Activated T-cell treated with anti-CD3 and anti-CD28 coated beads, Interleukin-2, amount 50 U/mL, for 72 hours (primary cell): ENCODE measurements around the gene C12orf76. TPM values are rescaled to one million over a fixed set of nuclear protein-coding genes. Genes with fewer than 3 reads are reported as not detected.
A peak's percentile ranks its signal among the peaks of the same experiment; 100 is the strongest.
"Not testable (repeated sequence)": the region's sequence is repeated elsewhere in the genome, so short reads cannot be mapped to it uniquely, and the experiment has no call there.

Experiments used
- ATAC-seq, 2 donors: fragments of 150-1000 bp; cut with Tn5 transposase; replicated peaks in 1 of 2; 2 replicates each; pipeline ENCODE4 v1.10.0; 2021; ENCODE audit warnings: moderate library complexity in 2 of 2, mild to moderate bottlenecking in 1 of 2
- DNase-seq, 2 donors: peaks; one replicate each; pipeline ENCODE4 v3.0.0; 2021 to 2022; ENCODE audit warnings: mixed read lengths in 1 of 2
- H3K27ac Mint-ChIP-seq: one replicate; pipeline ENCODE4 v1.8.0; 2022; ENCODE audit warnings: mild to moderate bottlenecking, moderate library complexity, mixed read lengths
- H3K27me3 Mint-ChIP-seq: one replicate; pipeline ENCODE4 v1.8.0; 2022; ENCODE audit warnings: low read depth, mixed read lengths
- H3K36me3 Mint-ChIP-seq, 2 donors: one replicate each; pipeline ENCODE4 v1.8.0; 2022; ENCODE audit warnings: mixed read lengths in 2 of 2, mild to moderate bottlenecking in 1 of 2; ENCODE audit not compliant: insufficient read depth in 2 of 2
- H3K4me1 Mint-ChIP-seq: one replicate; pipeline ENCODE4 v1.8.0; 2022; ENCODE audit warnings: low read depth, mixed read lengths
- H3K4me3 Mint-ChIP-seq, 2 donors: one replicate each; pipeline ENCODE4 v1.8.0; 2022; ENCODE audit warnings: mild to moderate bottlenecking in 2 of 2, mixed read lengths in 2 of 2, moderate library complexity in 2 of 2
- H3K9me3 Mint-ChIP-seq, 2 donors: one replicate each; pipeline ENCODE4 v1.8.0; 2022; ENCODE audit warnings: mixed read lengths in 2 of 2
- total RNA-seq, 2 donors: library from RNA; stranded (reverse); gene quantifications; one replicate each; pipeline ENCODE4 v1.2.3, GENCODE V29; 2022

The C12orf76 gene, protein sequence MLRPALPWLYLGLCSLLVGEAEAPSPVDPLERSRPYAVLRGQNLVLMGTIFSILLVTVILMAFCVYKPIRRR
- 10 to 100 TPM; 16.9 to 19.0 TPM for total RNA-seq

DNA sequence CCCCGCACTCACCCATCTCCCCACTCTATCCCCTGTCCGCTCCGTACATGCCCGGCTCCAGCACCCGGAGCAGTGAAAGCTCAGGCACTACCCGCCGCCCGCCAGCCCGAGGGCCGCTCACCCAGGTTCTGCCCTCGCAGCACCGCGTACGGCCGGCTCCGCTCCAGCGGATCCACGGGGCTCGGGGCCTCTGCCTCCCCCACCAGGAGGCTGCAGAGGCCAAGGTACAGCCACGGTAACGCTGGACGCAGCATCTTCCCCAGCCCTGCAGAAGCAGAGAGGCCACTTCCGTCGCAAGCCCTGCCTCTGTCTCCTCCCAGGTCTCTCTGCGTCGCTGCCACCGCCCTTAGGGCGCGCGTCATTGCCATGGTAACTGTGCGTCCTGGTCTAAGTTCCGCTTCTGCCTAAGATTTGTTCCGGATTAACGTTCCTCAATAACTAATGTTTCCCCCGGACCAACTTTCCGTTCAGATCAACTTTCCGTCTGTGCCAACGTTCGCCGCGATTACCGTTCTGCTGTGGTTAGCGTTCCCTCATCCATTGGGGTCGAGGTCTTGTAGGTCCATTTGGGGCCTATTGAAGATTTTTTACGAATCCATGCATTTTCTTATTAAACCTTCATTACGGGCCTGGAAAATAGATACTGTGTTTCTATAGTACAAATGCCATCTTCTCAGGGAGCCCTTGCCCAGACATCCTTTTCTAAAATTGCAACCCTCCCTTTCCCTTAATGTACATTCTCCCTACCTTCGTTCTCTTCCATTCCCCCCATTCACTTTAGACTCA, at the start of gene C12orf76:
TSS of gene C12orf76 (minus strand) at position 281 of the 786 bp plus-strand sequence. CDS start at position 254, 27 bp downstream.
- Mint-ChIP-seq H3K36me3 (no peaks in the 10 kb centered on the region), H3K9me3 (no peaks in the 10 kb centered on the region), H3K4me1 (peaks cover 47% of the 10 kb centered on the region), H3K27ac (peak within 1 kb of the TSS; percentile 72), H3K27me3 (no peaks in the 10 kb centered on the region), H3K4me3 (peak within 1 kb of the TSS; percentile 92)
- ATAC-seq (peak; percentile 100), DNase-seq (peak; percentile 92 to 93)

DNA sequence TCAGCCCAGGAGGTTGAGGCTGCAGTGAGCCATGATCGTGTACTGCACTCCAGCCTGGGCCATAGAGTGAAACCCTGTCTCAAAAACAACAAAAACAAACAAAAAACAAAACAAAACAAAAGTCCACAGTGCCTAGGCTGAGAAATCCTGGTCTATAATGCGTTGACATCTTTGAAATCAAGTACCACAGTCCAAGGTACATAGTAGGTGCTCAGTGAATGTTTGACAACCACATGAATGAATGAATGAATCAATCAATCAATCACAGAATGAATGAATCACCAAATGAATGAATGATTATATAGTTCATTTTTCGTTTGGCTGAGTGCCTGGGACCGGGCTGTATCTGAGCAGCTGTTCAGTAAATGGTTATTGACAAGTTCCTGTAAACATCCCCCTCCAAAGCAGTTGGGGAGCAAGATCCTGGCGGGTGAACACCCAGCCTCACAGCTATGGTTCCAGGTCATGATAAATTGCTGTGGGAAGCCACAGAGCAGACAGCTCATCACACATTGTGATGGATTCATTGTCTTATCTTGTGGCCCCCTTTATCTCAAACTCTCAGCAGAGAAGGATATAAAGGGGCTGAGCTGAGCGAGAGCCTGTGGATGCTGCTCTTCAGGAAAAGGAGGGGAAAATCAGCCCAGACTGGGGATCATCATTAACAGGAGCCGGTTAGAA, 45.4 kb upstream of the C12orf76 start:
- Mint-ChIP-seq H3K4me1 (no peaks in the 10 kb centered on the region), H3K27ac (no peak overlapping the region), H3K36me3 (no peaks in the 10 kb centered on the region), H3K4me3 (no peak overlapping the region), H3K9me3 (no peaks in the 10 kb centered on the region), H3K27me3 (peaks cover 27% of the 10 kb centered on the region)
- DNase-seq (no peak), ATAC-seq (no peak)

DNA sequence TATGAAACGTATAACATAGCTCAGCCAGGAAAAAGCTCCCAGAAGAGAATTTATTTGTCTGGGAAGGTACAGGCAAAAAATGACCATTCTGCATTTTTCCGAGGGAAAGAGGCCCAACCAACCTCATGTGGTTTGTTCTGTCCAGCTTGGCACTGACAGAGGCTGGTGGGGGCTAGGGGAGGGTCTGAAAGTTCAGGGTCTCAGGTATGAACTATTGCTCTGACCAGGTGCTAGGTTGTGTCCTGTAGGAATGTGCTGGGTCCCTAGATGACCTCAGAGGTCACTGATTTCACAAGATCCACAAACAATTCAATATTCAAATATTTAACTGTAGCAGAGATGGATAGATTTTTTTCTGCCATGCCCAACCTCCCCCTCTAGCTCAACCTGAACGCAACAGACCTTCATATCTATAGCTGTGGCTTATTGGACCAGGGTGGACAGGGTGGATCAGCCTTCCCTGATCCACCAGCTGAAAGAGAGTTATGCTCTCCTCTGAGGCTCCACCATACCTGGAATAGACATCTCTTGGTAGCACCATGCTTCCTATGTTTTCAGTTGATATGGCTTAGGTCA, 42.9 kb upstream of the C12orf76 start:
- Mint-ChIP-seq H3K27me3 (peaks cover 29% of the 10 kb centered on the region), H3K36me3 (no peaks in the 10 kb centered on the region), H3K4me3 (no peak overlapping the region), H3K9me3 (no peaks in the 10 kb centered on the region), H3K27ac (no peak overlapping the region), H3K4me1 (no peaks in the 10 kb centered on the region)
- DNase-seq (no peak), ATAC-seq (no peak)

DNA sequence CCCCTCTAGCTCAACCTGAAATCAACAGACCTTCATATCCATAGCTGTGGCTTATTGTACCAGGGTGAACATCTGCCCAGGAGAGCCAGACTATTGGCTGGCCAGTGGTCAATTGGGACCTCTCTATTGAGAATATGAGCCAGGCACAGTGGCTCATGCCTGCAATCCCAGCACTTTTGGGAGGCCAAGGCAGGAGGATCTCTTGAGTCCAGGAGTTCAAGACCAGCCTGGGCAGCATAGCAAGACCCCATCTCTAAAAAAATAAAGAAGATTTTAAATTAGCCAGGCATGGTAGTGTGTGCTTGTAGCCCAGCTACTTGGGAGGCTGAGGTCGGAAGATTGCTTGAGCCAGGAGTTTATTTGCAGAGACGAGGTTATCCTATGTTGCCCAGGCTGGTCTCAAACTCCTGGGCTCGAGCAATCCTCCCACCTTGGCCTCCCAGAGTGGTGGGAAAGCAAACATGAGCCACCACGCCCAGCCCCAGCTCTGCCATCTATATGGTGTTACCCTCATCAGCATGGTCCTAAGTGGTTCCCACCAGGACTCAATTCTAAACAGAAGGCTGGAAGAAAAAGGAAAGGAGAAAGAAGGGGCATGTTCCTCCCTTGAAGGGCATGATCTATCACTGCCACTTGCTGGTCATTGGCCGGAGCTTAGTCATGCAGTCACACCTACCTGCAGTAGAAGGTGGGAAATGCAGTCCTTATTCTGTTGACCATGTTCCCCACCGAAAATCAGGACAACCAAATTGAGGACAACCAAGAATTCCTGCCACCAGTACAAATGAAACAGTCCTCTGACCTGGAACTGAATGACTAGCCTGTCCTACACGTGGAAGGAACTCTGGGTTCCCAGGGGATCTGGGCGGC, 42.2 kb upstream of the C12orf76 start:
- ATAC-seq = no peak
- DNase-seq = no peak
- no peaks in the 10 kb centered on the region for H3K4me1 Mint-ChIP-seq
- no peaks in the 10 kb centered on the region for H3K36me3 Mint-ChIP-seq
- H3K27me3 Mint-ChIP-seq = peaks cover 29% of the 10 kb centered on the region
- no peak overlapping the region for H3K4me3 Mint-ChIP-seq
- H3K9me3 Mint-ChIP-seq = no peaks in the 10 kb centered on the region
- H3K27ac Mint-ChIP-seq = no peak overlapping the region

DNA sequence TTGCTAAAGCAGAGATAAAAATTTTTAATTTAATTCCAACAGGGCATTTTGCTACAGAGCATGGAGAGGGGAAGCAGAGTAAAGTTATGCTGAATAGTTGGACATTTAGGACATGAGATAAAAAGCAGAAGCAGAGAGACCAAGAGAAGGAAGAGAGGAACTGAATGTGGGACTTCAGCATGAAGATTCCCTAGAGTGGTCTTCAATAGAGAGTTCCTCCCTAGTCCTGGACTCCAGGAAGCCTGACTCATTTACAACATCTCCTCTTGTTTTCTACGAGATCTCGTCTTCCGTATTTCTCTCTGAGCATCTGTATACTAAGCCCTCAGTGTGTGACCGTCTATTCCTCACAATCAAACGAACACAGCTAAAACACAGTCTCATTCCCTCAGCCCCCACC, 40.6 kb upstream of the C12orf76 start:
- peaks cover 22% of the 10 kb centered on the region for H3K27me3 Mint-ChIP-seq
- no peak for DNase-seq
- H3K4me1 Mint-ChIP-seq = no peaks in the 10 kb centered on the region
- H3K36me3 Mint-ChIP-seq = no peaks in the 10 kb centered on the region
- H3K4me3 Mint-ChIP-seq = no peak overlapping the region
- no peak for ATAC-seq
- no peaks in the 10 kb centered on the region for H3K9me3 Mint-ChIP-seq
- no peak overlapping the region for H3K27ac Mint-ChIP-seq

DNA sequence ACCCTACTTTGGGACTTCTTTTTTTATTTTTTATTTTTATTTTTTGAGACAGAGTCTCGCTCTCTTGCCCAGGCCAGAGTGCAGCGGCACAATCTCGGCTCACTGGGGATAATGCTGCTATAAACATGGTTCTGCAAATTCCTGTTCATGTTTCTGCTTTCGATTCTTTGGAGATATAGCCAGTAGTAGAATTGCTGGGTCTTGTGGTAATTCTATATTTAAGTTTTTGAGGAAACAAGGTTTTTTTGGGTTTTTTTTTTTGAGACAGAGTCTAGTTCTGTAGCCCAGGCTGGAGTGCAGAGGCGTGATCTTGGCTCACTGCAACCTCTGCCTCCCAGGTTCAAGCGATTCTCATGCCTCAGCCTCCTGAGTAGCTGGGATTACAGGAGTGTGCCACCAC, 39.9 kb upstream of the C12orf76 start:
- H3K36me3 Mint-ChIP-seq, H3K9me3 Mint-ChIP-seq, H3K27ac Mint-ChIP-seq, DNase-seq, H3K4me3 Mint-ChIP-seq, H3K4me1 Mint-ChIP-seq, ATAC-seq: not testable (repeated sequence)
- peaks cover 21% of the 10 kb centered on the region for H3K27me3 Mint-ChIP-seq

DNA sequence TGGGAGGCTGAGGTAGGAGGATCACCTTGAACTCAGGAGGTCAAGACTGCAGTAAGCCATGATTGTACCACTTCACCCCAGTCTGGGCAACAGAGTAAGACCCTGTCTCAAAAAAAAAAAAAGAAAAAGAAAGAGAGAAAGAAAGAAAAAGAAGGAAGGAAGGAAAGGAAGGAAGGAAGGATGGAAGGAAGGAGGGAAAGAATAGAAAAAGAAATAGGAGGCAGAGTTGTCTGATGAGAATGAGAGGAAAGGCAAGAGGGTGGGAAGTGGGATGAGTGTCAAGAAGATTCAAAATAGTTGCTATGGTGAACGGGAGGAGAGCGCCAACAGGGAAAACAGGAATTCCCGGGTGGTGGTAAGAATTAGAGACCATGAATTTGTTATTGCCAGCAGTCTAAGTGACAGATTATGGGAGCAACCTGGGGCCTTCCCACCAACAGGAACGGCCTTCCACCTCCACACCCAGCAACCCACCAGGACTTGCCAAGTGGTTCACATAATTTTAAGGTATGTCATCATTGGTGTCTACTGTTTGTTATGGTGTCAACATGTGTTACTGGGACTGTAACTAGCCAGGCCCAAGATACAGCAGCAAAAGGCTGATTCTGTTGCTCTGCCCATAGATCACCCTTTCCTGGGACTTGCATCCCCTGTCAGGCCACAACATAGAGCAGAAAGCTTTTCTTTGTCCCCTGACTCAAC, 36.1 kb upstream of the C12orf76 start:
- H3K36me3 Mint-ChIP-seq = peaks cover 3 to 4% of the 10 kb centered on the region in 2 donors
- H3K4me1 Mint-ChIP-seq = peaks cover 15% of the 10 kb centered on the region
- no peak for DNase-seq
- ATAC-seq = no peak
- peaks cover 9% of the 10 kb centered on the region for H3K27me3 Mint-ChIP-seq
- no peak overlapping the region for H3K4me3 Mint-ChIP-seq
- peaks cover 3% of the 10 kb centered on the region in 2 donors for H3K9me3 Mint-ChIP-seq
- no peak overlapping the region for H3K27ac Mint-ChIP-seq

DNA sequence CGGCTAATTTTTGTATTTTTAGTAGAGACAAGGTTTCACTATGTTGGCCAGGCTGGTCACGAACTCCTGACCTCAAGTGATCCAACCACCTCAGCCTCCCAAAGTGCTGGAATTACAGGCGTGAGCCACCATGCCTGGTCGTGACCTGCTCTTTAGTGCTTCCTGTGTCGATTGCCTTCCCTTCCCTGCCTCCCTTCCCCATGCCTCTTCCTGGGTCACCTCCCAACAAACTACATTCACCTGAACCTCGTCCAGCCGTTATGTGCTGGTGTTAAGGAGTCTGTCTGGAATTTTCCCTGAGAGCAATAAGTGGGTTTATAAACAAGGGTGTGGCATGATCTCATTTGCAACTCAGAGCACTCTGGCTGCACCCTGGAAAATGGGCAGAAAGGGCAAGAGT, 32.1 kb upstream of the C12orf76 start:
- no peak overlapping the region for H3K4me3 Mint-ChIP-seq
- H3K27ac Mint-ChIP-seq = peak overlapping the region; percentile 68
- ATAC-seq = no peak
- no peaks in the 10 kb centered on the region for H3K27me3 Mint-ChIP-seq
- H3K9me3 Mint-ChIP-seq = peaks cover 3% of the 10 kb centered on the region in 2 donors
- H3K4me1 Mint-ChIP-seq = peaks cover 40% of the 10 kb centered on the region
- DNase-seq = no peak
- H3K36me3 Mint-ChIP-seq = peaks cover 3 to 4% of the 10 kb centered on the region in 2 donors

DNA sequence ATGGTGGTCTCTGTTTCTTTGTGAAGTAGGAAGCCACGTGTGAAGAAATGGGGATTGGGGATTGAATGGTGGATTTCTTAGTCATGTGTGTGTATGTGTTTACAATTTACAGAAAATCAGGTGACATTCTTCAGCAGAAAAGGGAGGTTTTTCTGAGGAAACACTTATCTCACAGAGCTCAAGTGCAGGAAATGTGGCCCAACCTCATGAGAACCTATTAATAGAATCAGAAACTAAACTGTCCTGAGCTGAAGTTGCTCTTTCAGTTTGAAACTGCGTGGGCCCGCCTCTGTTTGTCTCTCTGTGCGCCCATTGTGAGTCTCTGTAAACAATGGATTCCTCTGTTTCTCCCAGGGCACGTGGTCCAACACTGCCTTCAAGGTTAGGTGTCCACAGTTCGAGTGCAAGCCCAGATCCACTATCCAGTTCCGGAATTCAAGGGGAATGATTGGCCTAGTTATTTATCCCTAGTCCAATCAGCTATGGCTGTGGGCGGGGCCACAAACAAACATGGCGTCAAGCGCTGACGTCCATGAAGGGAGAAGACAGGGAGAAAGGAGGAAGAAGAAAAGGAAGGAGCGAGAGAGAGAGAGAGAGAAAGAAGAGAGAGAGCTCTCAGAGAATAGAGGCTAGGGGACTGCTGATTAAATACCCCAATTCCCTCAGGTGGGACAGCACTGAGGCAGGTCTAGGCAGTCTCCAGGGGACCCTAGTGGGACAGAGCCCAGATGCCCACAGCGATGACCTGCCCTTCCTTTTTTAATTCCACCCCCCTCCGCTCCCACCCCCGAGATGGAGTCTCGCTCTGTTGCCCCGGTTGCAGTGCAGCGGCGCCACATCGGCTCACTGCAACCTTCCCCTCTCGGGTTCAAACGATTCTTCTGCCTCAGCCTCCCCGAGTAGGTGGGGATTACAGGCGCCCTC, 31.4 kb upstream of the C12orf76 start:
- ATAC-seq (peak; percentile 93 to 95), DNase-seq (peak; percentile 78)
- peaks cover 45% of the 10 kb centered on the region for H3K4me1 Mint-ChIP-seq
- peak overlapping the region; percentile 92 for H3K27ac Mint-ChIP-seq
- H3K4me3 Mint-ChIP-seq = peak overlapping the region; percentile 66 to 84
- peaks cover 3 to 4% of the 10 kb centered on the region in 2 donors for H3K36me3 Mint-ChIP-seq
- peaks cover 3% of the 10 kb centered on the region in 2 donors for H3K9me3 Mint-ChIP-seq
- no peaks in the 10 kb centered on the region for H3K27me3 Mint-ChIP-seq

DNA sequence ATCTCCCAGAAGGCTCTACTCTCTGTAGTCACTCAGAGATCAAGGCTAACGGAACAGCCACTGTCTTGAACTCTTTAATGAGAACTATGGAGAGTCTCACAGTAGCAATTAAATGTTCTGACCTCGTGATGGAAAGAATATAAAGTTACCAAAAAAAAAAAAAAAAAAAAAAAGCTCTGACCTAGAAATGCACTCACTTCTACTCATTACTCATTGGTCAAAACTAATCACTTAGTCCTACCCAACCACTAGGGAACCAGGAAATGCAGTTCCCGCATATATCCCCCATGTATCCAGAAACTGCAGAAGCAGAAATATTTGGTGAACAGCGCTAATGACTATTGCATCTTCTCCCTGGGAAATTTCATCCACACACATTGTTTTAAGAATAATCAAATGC, 29.5 kb upstream of the C12orf76 start:
- H3K36me3 Mint-ChIP-seq = peaks cover 3 to 4% of the 10 kb centered on the region in 2 donors

DNA sequence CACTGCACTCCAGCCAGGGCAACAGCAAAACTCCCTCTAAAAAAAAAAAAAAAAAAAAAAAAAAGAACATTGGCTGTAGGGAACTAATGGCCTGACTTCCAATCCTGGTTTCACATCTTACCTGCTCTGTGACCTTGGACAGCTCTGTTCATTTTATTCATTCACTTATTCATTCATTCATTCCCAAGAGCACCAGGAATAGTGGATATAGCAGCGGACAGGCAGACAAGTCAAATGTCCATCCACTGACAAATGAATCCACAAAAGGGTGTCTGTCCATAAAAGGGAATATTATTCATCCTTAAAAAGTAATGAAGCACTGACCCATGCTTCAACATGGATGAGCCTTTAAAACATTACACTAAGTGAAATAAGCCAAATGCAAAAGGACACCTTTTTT, 27.6 kb upstream of the C12orf76 start:
- no peak for ATAC-seq
- H3K4me3 Mint-ChIP-seq = no peak overlapping the region
- H3K36me3 Mint-ChIP-seq = peaks cover 5 to 6% of the 10 kb centered on the region in 2 donors
- DNase-seq = no peak
- H3K27me3 Mint-ChIP-seq = no peaks in the 10 kb centered on the region
- peaks cover 76% of the 10 kb centered on the region for H3K4me1 Mint-ChIP-seq
- H3K27ac Mint-ChIP-seq = no peak overlapping the region
- peaks cover 3% of the 10 kb centered on the region in 2 donors for H3K9me3 Mint-ChIP-seq

More for the DNA sequence above, 29.5 kb upstream of the C12orf76 start:
- peak overlapping the region; percentile 56 for H3K27ac Mint-ChIP-seq
- H3K9me3 Mint-ChIP-seq = peaks cover 3% of the 10 kb centered on the region in 2 donors
- no peak for DNase-seq
- H3K4me3 Mint-ChIP-seq = no peak overlapping the region
- ATAC-seq = no peak
- no peaks in the 10 kb centered on the region for H3K27me3 Mint-ChIP-seq
- peaks cover 61% of the 10 kb centered on the region for H3K4me1 Mint-ChIP-seq
